GM18508 (cell line): Measurements from ENCODE around the gene CAMKMT.
"Not testable (repeated sequence)": the region's sequence is repeated elsewhere in the genome, so short reads cannot be mapped to it uniquely, and the experiment has no call there.

Source experiments
- ATAC-seq: cut with Tn5 transposase; IDR thresholded peaks from one replicate; pipeline ENCODE4 v1.9.1; 2021; ENCODE audit warnings: moderate number of reproducible peaks; ENCODE audit not compliant: insufficient read depth, unreplicated experiment

Gene CAMKMT

GRCh38 chr2:44579115-44579836 is 217.5 kb downstream of the CAMKMT start:
- ATAC-seq, result no peak

GRCh38 chr2:44579837-44580230 is 218.1 kb downstream of the CAMKMT start:
- ATAC-seq, result no peak

GRCh38 chr2:44580875-44581515 is 219.2 kb downstream of the CAMKMT start:
- ATAC-seq, result no peak

GRCh38 chr2:44582363-44583008 is 220.7 kb downstream of the CAMKMT start:
- no peak for ATAC-seq

- not testable (repeated sequence) for ATAC-seq
Measured at GRCh38 chr2:44595615-44596014, 233.9 kb downstream of the CAMKMT start.

GRCh38 chr2:44596537-44597320 is 235.0 kb downstream of the CAMKMT start:
- ATAC-seq, result no peak

- ATAC-seq, result no peak
Measured at GRCh38 chr2:44598330-44599119, 236.8 kb downstream of the CAMKMT start.

- ATAC-seq, result no peak
Measured at GRCh38 chr2:44599130-44599529, 237.4 kb downstream of the CAMKMT start.

GRCh38 chr2:44602446-44602845 is 240.7 kb downstream of the CAMKMT start:
- no peak for ATAC-seq

GRCh38 chr2:44605511-44605910 is 243.8 kb downstream of the CAMKMT start:
- ATAC-seq, result no peak

GRCh38 chr2:44612276-44612675 is 250.5 kb downstream of the CAMKMT start:
- ATAC-seq, result no peak

GRCh38 chr2:44614940-44615339 is 253.2 kb downstream of the CAMKMT start:
- ATAC-seq, result no peak

GRCh38 chr2:44615950-44616518 is 254.3 kb downstream of the CAMKMT start:
- no peak for ATAC-seq

GRCh38 chr2:44616667-44617155 is 255.0 kb downstream of the CAMKMT start:
- no peak for ATAC-seq

- no peak for ATAC-seq
Measured at GRCh38 chr2:44618251-44619023, 256.7 kb downstream of the CAMKMT start.

GRCh38 chr2:44620189-44620990 is 258.6 kb downstream of the CAMKMT start:
- no peak for ATAC-seq

GRCh38 chr2:44623622-44624351 is 262.0 kb downstream of the CAMKMT start:
- ATAC-seq, result no peak
